ENCODE results near the gene C17orf78. TPM values are rescaled to one million over a fixed set of nuclear protein-coding genes. Genes with fewer than 3 reads are reported as not detected.
A peak's percentile ranks its signal among the peaks of the same experiment; 100 is the strongest.
"Not testable (repeated sequence)": the region's sequence is repeated elsewhere in the genome, so short reads cannot be mapped to it uniquely, and the experiment has no call there.

C17orf78 gene
- total RNA-seq, 1 donor, result not detected

- no peak for TF ChIP-seq CTCF (IDR thresholded peaks at IDR 0.05; ENCODE audit: insufficient read depth, low read length)
- no peak overlapping the region for H3K4me3 ChIP-seq (ENCODE audit: low read depth, low read length)
- DNase-seq (ENCODE audit: low read depth), result peak; percentile 18
Observed at GRCh38 chr17:37399265-37399803, 23.5 kb downstream of the C17orf78 start.

DNA sequence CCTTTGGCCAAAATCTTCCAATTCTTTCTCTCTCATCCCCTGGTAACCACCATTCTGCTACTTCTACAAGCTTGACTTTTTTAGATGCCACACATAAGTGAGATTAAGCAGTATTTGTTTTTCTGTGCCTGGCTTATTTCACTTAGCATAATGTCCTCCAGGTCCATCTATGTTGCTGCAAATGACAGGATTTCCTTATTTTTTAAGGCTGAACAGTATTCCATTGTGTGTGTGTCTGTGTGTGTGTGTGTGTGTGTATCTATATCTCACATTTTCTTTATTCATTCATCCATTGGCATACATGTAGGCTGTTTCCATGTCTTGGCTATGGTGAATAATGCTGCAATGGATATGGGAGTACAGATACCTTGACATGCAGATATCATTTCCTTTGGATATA lies 24.7 kb downstream of the C17orf78 start:
- no peak for TF ChIP-seq CTCF (IDR thresholded peaks at IDR 0.05; ENCODE audit: insufficient read depth, low read length)
- DNase-seq (ENCODE audit: low read depth), result no peak
- no peak overlapping the region for H3K4me3 ChIP-seq (ENCODE audit: low read depth, low read length)

DNA sequence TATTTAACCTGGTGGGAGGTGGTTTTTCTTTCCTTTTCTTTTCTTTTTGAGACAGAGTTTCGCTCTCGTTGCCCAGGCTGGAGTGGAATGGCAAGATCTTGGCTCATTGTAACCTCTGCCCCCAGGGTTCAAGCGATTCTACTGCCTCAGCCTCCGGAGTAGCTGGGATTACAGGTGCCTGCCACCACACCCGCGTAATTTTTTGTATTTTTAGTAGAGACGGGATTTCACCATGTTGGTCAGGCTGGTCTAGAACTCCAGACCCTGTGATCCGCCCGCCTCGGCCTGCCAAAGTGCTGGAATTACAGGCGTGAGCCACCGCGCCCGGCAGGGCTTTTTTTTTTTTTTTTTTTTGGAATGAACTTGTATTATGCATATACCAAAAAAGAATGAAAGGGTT lies 29.7 kb downstream of the C17orf78 start:
- H3K4me3 ChIP-seq (ENCODE audit: low read depth, low read length), result peak overlapping the region; percentile 89
- DNase-seq (ENCODE audit: low read depth), result not testable (repeated sequence)

DNA sequence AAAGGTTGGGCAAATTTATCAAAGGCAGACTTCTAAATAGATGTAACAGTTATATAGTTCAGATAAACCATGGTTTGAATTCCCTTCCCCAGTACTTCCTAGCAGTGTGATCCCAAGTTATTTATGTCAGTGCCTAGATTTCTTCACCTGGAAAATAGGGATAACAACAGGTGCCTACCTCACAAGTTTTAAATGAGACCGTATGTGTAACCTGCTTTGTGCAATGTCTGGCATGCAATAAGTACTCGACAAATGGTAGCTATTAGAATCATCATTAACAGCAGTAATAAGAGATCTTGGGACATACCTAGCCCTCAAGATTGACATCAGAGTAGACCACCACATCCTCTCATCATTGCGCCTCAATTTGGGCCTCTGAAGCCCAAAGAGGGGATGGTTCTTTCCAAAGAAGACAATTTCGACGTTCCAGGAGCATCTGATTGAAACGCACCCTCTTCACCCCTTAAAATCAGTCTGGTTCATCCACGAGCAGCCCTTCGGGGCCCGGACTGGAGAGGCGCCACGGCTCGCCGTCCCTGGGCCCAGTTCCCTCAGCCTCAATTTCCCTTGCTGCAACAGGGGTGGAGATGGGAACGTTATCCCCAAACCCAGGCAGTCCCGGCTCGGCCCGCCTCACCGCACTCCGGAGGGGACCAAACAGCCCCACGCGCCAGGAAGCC lies 30.3 kb downstream of the C17orf78 start:
- DNase-seq (ENCODE audit: low read depth), result peak; percentile 23
- no peak for TF ChIP-seq CTCF (IDR thresholded peaks at IDR 0.05; ENCODE audit: insufficient read depth, low read length)
- peak overlapping the region; percentile 89 for H3K4me3 ChIP-seq (ENCODE audit: low read depth, low read length)

- no peak for TF ChIP-seq CTCF (IDR thresholded peaks at IDR 0.05; ENCODE audit: insufficient read depth, low read length)
- H3K4me3 ChIP-seq (ENCODE audit: low read depth, low read length), result peak within 1 kb of the TSS; percentile 89
- peak; percentile 30 for DNase-seq (ENCODE audit: low read depth)
Observed at GRCh38 chr17:37406635-37407461, 31.1 kb downstream of the C17orf78 start, which contains the start of the genes ACACA and TADA2A. TSS of gene ACACA (minus strand) at chr17:37406836. CDS start at chr17:37406299, 537 bp downstream. TSS of gene TADA2A (plus strand) at chr17:37406886. CDS start at chr17:37411366, 4,480 bp downstream.

GRCh38 chr17:37408145-37408479 lies 32.3 kb downstream of the C17orf78 start:
- H3K4me3 ChIP-seq (ENCODE audit: low read depth, low read length); DNase-seq (ENCODE audit: low read depth): not testable (repeated sequence)

DNA sequence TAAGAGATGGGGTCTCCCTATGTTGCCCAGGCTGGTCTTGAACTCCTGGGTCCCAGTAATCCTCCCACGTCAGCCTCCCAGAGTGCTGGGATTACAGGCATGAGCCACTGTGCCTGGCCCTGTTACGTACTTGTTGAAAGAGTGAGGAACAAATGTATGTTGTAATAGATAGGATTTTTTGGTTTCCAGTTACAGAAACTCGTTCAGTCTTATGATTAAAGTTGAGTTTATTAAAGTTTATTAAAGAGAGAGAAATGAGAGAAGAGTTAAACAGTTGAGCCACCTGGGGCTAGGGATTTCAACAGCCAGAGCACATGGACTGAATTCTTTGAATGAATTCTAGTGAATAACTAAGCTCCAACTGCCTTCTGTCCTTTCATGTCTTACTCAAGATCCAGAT lies 34.6 kb downstream of the C17orf78 start:
- TF ChIP-seq CTCF (IDR thresholded peaks at IDR 0.05; ENCODE audit: insufficient read depth, low read length), result no peak
- no peak for DNase-seq (ENCODE audit: low read depth)
- H3K4me3 ChIP-seq (ENCODE audit: low read depth, low read length), result no peak overlapping the region
